OCI-LY7 (cell line): ENCODE data around the gene SERPINE1. TPM values are rescaled to one million over a fixed set of nuclear protein-coding genes. Genes with fewer than 3 reads are reported as not detected.

ENCODE experiments used
- BruUV-seq: library from RNA; stranded (reverse); fragments of 400-500 nt; replicated peaks from 2 replicates; lab custom pipeline; 2021; lab: Mats Ljungman, UMichigan
- CTCF ChIA-PET: fragments of 300-600 bp; sonication (Branson Sonifier 250); formaldehyde crosslinking; loops from one replicate; lab custom pipeline; 2022; ENCODE audit warnings: antibody characterized with exemption; ENCODE audit not compliant: unreplicated experiment; lab: Charles Lee
- POLR2A ChIA-PET: fragments of 300-600 bp; sonication (Branson Sonifier 250); formaldehyde crosslinking; loops from one replicate; lab custom pipeline; 2022; ENCODE audit warnings: antibody characterized with exemption; lab: Charles Lee
- DNase-seq: peaks from one replicate; pipeline ENCODE4 v3.0.0-alpha.2; 2015; ENCODE audit warnings: low spot score
- H2AFZ ChIP-seq: fragments of 200-600 bp; sonication (generic), shearing (Covaris generic); 2 replicates; pipeline ENCODE4 v1.6.1; 2014; ENCODE audit warnings: mild to moderate bottlenecking, antibody characterized with exemption, low read length, moderate library complexity
- H3K27ac ChIP-seq: fragments of 200-600 bp; sonication (generic); 2 replicates; pipeline ENCODE4 v1.5.1; 2014; ENCODE audit warnings: mixed run types, low read depth, mild to moderate bottlenecking, moderate library complexity, low read length, inconsistent platforms; ENCODE audit not compliant: poor library complexity, severe bottlenecking
- H3K36me3 ChIP-seq: fragments of 200-600 bp; sonication (generic); 2 replicates; pipeline ENCODE4 v1.6.1; 2014; ENCODE audit warnings: mild to moderate bottlenecking, antibody characterized with exemption, low read length, moderate library complexity, mixed read lengths; ENCODE audit not compliant: insufficient read depth
- H3K4me1 ChIP-seq: fragments of 200-600 bp; sonication (generic); 2 replicates; pipeline ENCODE4 v1.5.1; 2014; ENCODE audit warnings: mild to moderate bottlenecking, low read length; ENCODE audit not compliant: insufficient read depth, poor library complexity, severe bottlenecking
- H3K4me2 ChIP-seq: fragments of 200-600 bp; sonication (generic); 2 replicates; pipeline ENCODE4 v1.6.1; 2014; ENCODE audit warnings: mild to moderate bottlenecking, low read length
- H3K4me3 ChIP-seq: fragments of 200-600 bp; sonication (generic); 2 replicates; pipeline ENCODE4 v1.5.1; 2014; ENCODE audit warnings: mild to moderate bottlenecking, low read depth, low read length; ENCODE audit not compliant: poor library complexity, severe bottlenecking
- H3K79me2 ChIP-seq: fragments of 200-600 bp; sonication (generic); 2 replicates; pipeline ENCODE4 v1.6.1; 2016; ENCODE audit warnings: low read depth, mild to moderate bottlenecking, low read length, moderate library complexity, mixed read lengths; ENCODE audit not compliant: insufficient read depth
- H3K9me2 ChIP-seq: fragments of 200-600 bp; sonication (generic); 2 replicates; pipeline ENCODE4 v1.6.1; 2016; ENCODE audit warnings: mild to moderate bottlenecking, low read length, mixed read lengths; ENCODE audit not compliant: insufficient read depth
- H3K9me3 ChIP-seq: fragments of 200-600 bp; sonication (generic); 2 replicates; pipeline ENCODE4 v1.6.1; 2014; ENCODE audit warnings: mild to moderate bottlenecking, mixed run types, low read length, mixed read lengths
- H4K20me1 ChIP-seq: fragments of 200-600 bp; sonication (generic); 2 replicates; pipeline ENCODE4 v1.6.1; 2014; ENCODE audit warnings: mild to moderate bottlenecking, antibody characterized with exemption, low read length, moderate library complexity, mixed read lengths; ENCODE audit not compliant: insufficient read depth
- EZH2phosphoT487 ChIP-seq: fragments of 200-600 bp; sonication (generic); IDR thresholded peaks from 2 replicates; pipeline ENCODE4 v1.6.1; 2018; ENCODE audit warnings: low read depth, borderline replicate concordance, mild to moderate bottlenecking, mixed run types, antibody characterized with exemption, low read length, moderate library complexity, mixed read lengths
- intact Hi-C: fragments of 100-400 bp; cut with micrococcal nuclease; formaldehyde crosslinking; loops from one replicate; pipeline ENCODE4 v1.10.0; 2022; ENCODE audit not compliant: unreplicated experiment
- total RNA-seq, 2 experiments: library from RNA; depleted of rRNA in 1 of 2; stranded (reverse); fragments of >200 nt in 1 of 2; shearing (Covaris generic) in 1 of 2; gene quantifications; 2 replicates each; pipeline ENCODE4 v1.2.3, GENCODE V29; 2014 to 2022
- TF ChIP-seq, protein P1 (sequence below): fragments of 200-600 bp; sonication (generic); conservative IDR thresholded peaks from 2 replicates; pipeline ENCODE4 v1.5.1; 2014; ENCODE audit warnings: mild to moderate bottlenecking, antibody characterized with exemption, low read length, moderate library complexity, mixed read lengths

The SERPINE1 gene
- total RNA-seq, 2 experiments from 2014 or later = 0.42 TPM; not detected in 1

DNA sequence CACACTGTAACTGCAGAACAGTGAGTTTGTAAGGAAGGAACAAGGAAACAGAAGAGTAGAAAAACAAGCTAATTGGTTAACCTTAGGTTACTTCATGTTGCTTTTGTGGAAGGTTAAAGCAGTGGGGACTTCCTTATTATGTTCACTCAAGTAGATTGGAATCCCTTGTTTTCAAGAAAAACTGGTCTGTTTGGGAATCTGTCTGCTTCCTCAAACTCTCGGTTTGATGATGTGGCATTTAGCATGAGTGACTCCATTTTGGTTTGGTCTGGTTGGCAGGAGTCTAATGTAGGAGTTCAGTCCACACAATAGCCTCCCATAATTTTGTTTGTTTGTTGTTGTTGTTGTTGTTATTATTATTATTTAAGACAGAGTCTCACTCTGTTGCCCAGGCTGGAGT, 45.5 kb upstream of the SERPINE1 start:
- no peak overlapping the region for H3K4me2 ChIP-seq
- intact Hi-C loops = no loop called here
- BruUV-seq = no TSS peak

DNA sequence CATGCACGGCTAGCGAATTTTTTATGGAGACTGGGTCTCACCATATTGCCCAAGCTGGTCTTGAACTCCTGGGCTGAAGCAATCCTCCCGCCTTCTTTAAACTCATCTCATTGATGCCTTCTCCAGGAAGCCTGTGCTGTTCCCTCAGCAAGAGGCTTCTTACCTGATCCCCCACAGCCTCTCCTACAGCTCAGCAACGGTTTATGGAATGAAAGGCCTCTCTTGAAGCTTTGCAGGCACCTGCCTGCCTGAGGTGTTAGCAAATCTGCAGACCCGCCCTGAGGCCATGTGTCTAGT, 42.1 kb upstream of the SERPINE1 start:
- peak overlapping the region; percentile 54 for H3K27ac ChIP-seq
- H4K20me1 ChIP-seq = no peaks in the 10 kb centered on the region
- peaks cover 31% of the 10 kb centered on the region for H3K36me3 ChIP-seq
- H3K9me2 ChIP-seq = no peaks in the 10 kb centered on the region
- H3K9me3 ChIP-seq = no peaks in the 10 kb centered on the region
- no TSS peak for BruUV-seq
- CTCF ChIA-PET = interaction anchor here (0.5 to 1.0 kb wide), 3 partner anchors 18 to 285 kb away, joined by 3 to 6 read pairs (median 5); partner anchors contain the start of gene UFSP1
- peaks cover 20% of the 10 kb centered on the region for H3K4me1 ChIP-seq
- no peak for DNase-seq
- peak overlapping the region; percentile 92 for H2AFZ ChIP-seq
- peaks cover 16% of the 10 kb centered on the region for H3K79me2 ChIP-seq
- POLR2A ChIA-PET = interaction anchor here (0.7 to 1.4 kb wide), 6 partner anchors 12 to 543 kb away, joined by 3 to 16 read pairs (median 3); partner anchors contain the start of genes SRRT and UFSP1
- TF ChIP-seq, protein P1, sequence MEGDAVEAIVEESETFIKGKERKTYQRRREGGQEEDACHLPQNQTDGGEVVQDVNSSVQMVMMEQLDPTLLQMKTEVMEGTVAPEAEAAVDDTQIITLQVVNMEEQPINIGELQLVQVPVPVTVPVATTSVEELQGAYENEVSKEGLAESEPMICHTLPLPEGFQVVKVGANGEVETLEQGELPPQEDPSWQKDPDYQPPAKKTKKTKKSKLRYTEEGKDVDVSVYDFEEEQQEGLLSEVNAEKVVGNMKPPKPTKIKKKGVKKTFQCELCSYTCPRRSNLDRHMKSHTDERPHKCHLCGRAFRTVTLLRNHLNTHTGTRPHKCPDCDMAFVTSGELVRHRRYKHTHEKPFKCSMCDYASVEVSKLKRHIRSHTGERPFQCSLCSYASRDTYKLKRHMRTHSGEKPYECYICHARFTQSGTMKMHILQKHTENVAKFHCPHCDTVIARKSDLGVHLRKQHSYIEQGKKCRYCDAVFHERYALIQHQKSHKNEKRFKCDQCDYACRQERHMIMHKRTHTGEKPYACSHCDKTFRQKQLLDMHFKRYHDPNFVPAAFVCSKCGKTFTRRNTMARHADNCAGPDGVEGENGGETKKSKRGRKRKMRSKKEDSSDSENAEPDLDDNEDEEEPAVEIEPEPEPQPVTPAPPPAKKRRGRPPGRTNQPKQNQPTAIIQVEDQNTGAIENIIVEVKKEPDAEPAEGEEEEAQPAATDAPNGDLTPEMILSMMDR = no peak
- no peak for TF ChIP-seq EZH2phosphoT487
- intact Hi-C loops = loop anchor here (5.0 kb wide), 1 partner anchor 52 kb away; no protein-coding TSS in a partner anchor
- peak overlapping the region; percentile 72 for H3K4me2 ChIP-seq
- peak overlapping the region; percentile 77 for H3K4me3 ChIP-seq

More for the DNA sequence above, 45.5 kb upstream of the SERPINE1 start:
- Histone ChIP-seq H3K9me3 (no peaks in the 10 kb centered on the region), H3K36me3 (no peaks in the 10 kb centered on the region), H3K4me1 (peaks cover 17% of the 10 kb centered on the region), H4K20me1 (no peaks in the 10 kb centered on the region), H3K79me2 (peaks cover 8% of the 10 kb centered on the region), H3K9me2 (no peaks in the 10 kb centered on the region), H3K4me3 (no peak overlapping the region), H3K27ac (no peak overlapping the region), H2AFZ (no peak overlapping the region)
- ChIA-PET POLR2A (no interaction called here), CTCF (no interaction called here)
- DNase-seq = no peak
- no peak for TF ChIP-seq EZH2phosphoT487
- TF ChIP-seq, protein P1 = no peak
